ENCODE data around the gene NPDC1.

NPDC1 gene

GRCh38 chr9:137046088-137046787 is at the start of gene NPDC1:
TSS of gene NPDC1 (minus strand) at chr9:137046177. CDS start at chr9:137045989, 188 bp downstream.
- peak; percentile 85 for DNase-seq

GRCh38 chr9:137089232-137089947 is 43.4 kb upstream of the NPDC1 start:
- no peak for DNase-seq

GRCh38 chr9:137088121-137088520 is 42.1 kb upstream of the NPDC1 start:
- DNase-seq = no peak

- peak; percentile 21 for DNase-seq
Observed at GRCh38 chr9:137087409-137087925, 41.5 kb upstream of the NPDC1 start.

DNA sequence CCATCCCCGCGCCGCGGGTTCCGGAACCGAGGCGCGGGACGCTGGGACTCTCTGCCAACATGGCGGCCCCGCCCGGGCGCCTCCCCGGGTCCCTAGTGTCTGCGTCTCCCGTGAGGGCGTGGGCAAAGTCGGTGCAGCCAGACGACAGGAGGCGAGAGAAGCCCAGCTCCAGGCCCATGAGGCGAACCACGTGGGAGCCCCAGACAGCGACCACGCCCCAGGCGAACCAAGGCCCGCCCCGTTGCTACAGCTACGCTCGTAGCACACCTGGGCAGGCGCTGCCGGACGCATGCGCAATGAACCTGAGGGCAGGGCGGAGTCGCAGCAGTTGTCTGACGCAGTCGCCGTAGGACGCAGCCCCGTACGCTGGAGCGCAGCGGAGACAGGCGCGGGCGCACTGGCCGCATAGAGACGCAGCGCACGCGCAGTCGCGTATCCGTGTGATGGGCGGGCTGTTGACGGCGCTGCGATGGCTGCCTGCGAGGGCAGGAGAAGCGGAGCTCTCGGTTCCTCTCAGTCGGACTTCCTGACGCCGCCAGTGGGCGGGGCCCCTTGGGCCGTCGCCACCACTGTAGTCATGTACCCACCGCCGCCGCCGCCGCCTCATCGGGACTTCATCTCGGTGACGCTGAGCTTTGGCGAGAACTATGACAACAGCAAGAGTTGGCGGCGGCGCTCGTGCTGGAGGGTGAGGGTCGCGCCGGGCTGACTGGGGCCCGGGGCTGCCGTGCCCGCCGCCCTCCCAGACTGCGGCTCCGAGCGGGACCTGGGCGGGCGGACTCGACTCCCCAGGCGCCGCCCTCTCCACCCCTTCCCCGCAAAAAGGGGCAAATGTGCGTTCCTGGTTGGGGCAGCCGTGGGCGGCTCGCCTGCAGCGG is 40.8 kb upstream of the NPDC1 start, which contains the start of gene MAN1B1:
Gene MAN1B1, plus strand, starts transcription at position 455 of the 878 bp plus-strand sequence. Its CDS starts 15 bp downstream, at position 470.
- peak; percentile 99 for DNase-seq

- peak; percentile 27 for DNase-seq
Observed at GRCh38 chr9:137085920-137086530, 40.0 kb upstream of the NPDC1 start.

GRCh38 chr9:137084526-137084925 is 38.5 kb upstream of the NPDC1 start:
- DNase-seq = no peak

- DNase-seq = no peak
Observed at GRCh38 chr9:137083394-137084004, 37.5 kb upstream of the NPDC1 start.

DNA sequence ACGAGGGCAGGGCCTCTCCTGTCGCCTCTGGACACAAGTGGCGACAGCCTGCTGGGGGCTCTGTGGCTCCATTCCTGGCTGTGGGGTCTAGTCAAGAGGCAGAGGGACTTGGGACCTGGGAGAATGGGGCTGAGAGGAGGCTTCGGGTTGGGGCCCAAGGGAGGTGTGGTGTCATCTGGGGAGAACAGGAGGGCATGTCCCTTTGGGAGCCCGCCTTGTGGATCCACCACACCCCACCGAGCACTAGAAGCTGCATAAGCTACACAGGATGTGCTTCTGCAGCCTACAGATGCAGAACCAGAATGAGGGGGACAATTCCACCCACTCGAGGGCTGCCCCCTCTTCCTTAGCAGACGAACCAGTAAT is 36.9 kb upstream of the NPDC1 start:
- DNase-seq = no peak

- DNase-seq = no peak
Observed at GRCh38 chr9:137082222-137082924, 36.4 kb upstream of the NPDC1 start.

GRCh38 chr9:137080260-137081122 is 34.5 kb upstream of the NPDC1 start:
- DNase-seq = no peak

DNA sequence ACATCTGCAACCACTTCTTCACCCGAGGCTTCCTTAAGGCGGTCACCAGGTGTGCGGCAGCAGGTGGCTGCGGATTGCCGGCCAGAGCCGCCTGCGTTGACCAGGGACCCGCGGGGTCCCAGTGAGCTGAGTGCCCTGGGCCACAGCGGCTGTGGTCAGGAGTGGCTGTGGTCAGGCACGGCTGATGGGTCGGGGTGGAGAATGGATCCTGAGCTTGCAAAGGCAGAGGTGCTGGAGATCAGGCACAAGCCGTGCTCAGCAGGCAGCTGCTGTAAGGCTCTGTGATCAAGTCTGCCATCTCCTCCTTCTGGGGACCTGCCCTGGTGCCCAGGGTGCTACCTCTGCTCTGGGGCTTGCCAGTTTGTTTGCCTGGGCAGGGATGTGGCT is 33.4 kb upstream of the NPDC1 start:
- DNase-seq = no peak

- DNase-seq = no peak
Observed at GRCh38 chr9:137078701-137079400, 32.9 kb upstream of the NPDC1 start.

DNA sequence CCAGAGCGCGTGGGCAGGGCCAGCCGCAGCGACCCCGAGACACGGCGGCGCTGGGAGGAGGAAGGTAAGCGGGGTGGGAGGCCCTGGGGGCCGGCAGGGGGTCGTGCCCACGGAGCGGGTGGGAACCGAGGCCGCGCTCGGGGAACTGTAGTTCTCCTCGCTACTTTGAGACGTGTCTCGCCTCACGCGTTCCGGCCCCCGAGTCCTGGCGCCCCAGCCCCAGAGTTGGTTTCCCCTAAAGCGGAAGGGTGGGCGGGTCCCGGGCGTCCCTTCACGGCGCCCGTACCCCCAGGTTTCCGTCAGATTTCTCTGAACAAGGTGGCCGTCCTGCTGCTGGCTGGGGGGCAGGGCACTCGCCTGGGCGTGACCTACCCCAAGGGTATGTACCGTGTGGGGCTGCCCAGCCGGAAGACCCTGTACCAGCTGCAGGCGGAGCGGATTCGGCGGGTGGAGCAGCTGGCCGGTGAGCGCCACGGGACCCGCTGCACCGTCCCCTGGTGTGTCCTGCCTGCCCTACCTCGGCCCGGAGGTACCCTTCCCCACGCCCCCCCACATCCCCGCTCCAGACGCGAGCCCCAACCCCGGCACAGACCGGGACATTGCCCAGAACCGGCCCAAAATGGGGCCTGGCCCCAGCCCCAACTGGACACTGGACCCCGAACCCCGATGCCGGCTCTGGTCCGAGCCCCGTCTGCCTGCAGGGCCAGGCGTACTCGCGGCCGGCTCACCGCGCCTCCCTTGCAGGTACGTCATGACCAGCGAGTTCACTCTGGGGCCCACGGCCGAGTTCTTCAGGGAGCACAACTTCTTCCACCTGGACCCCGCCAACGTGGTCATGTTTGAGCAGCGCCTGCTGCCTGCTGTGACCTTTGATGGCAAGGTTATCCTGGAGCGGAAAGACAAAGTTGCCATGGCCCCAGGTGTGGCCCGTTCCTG is 32.0 kb upstream of the NPDC1 start:
- DNase-seq = peak; percentile 55

GRCh38 chr9:137077010-137077747 is 31.2 kb upstream of the NPDC1 start, which contains the start of gene UAP1L1:
TSS of gene UAP1L1 (plus strand) at chr9:137077517. CDS start at chr9:137077533, 16 bp downstream.
- peak; percentile 69 for DNase-seq

DNA sequence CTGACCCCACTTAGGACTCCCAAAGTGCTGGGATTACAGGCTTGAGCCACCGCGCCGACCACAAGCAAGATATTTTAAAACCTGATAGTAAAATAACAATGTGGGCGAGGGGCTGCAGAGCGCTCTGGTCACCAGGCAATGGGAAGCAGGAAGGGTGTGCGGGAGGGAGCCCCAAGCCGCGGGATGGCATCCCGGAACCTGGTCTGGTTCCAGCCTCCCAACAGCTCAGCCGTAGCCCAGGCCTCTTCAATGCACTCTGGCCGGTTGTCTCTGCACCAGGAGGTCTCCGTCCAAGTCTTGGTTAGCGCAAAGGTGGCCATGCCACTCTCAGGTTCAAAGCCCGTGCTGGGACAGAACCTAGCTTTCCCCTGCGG is 30.6 kb upstream of the NPDC1 start:
- no peak for DNase-seq

DNA sequence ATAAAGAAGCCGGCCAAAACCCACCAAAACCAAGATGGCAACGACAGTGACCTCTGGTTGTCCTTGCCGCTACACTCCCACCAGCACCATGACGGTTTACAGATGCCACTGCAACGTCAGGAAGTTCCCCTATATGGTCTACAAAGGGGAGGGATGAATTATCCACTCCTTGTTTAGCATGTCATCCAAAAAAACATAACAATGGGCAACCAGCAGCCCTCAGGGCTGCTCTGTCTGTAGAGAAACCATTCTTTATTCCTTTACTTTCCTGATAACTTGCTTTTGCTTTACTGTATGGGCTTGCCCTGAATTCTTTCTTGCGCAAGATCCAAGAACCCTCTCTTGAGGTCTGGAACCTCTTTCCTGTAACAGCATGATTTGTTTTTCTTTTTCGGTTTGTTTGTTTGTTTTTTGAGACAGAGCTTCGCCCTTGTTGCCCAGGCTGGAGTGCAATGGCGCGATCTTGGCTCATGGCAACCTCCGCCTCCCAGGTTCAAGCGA is 29.3 kb upstream of the NPDC1 start:
- no peak for DNase-seq

Measured in CD4-positive, alpha-beta T cell treated with Interleukin-21 for 1 hour (primary cell).